CD4-positive, alpha-beta T cell treated with Interleukin-4 for 1 hour (primary cell): Measurements from ENCODE around the gene ACOD1.
"Not testable (repeated sequence)": the region's sequence is repeated elsewhere in the genome, so short reads cannot be mapped to it uniquely, and the experiment has no call there.

Source experiments
- DNase-seq, 2 donors: peaks; one replicate each; pipeline ENCODE4 v3.0.0-alpha.2; 2020 to 2022

Gene ACOD1

DNA sequence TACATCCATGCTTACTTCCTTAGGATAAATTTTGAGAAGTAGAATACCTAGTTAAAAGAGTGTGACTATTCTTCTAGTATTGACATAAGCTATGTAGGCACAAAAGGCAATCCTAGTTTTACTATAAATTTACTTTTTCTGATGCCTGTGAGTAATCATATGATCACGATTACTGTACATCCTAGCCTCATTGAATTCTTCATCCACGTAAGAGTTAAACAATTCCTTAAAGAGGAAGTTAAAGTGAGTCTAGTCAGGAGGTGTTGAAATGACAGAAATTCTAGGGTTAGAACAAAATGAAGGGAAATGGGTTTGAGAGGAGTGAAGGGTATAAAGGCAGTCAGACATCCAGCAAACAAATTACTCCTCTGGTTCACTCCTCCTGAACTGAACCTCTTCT is at the start of gene ACOD1:
Gene ACOD1 (plus strand): TSS at position 363 of the 400 bp plus-strand sequence. CDS start 48 bp downstream, outside the sequence.
- no peak for DNase-seq

DNA sequence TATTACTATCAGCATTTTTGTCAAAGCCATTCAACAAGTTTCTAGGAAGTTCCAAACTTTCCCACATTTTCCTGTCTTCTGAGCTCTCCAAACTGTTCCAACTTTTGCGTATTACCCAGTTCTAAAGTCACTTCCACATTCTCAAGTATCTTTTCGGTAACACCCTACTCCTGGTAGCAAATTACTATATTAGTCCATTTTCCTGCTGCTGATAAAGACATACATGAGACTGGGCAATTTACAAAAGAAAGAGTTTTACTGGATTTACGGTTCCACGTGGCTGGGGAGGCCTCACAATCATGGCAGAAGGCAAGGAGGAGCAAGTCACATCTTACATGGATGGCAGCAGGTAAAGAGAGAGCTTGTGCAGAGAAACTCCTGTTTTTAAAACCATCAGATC is 49.2 kb upstream of the ACOD1 start:
- not testable (repeated sequence) for DNase-seq

DNA sequence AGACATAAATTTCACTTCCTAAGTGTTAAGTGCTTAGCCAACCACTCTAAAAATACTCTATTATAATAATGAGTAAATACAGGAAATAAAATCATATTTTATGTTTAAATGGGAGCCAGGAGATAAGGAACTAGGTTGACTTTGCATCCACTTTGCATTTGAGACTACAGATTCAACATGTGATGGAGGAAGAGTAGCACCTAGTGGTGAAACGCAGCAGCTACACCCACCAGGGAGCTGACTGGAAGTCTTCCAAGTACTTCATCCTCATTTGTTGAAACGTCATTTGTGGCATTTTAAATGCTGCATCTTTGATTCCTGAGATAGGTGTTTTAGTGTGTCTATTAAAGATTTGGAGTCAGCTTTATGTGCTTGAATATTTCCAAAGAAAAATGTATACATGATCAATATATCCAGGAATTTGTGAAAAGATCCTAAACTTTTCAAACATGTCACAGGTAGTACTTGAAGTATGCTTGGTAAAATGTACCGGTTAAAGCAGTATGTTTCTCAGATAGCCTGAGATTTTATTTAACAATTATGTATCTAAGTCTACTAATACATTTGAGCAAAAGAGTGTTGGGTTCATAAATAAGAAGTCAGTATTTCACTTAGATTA is 44.7 kb upstream of the ACOD1 start:
- peak; percentile 76 to 79 for DNase-seq

DNA sequence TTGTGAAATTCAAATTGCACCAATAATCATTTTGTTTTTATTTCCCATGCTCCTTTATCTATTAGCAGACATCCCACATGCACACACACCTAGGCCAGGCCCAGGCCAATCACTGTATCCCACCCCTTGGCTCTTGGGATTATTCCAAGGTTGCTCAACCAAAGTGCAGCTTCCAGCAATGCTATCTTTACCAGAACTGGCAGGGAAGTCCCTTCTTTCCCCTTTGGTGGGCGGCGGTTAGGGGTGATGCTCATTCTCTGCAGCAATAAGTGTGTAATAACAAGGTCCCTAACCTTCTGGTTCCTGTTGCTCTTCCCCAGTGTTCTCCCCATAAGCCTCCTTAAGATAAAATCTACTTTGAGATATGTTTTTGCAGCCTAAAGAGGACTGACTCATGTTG is 43.8 kb upstream of the ACOD1 start:
- no peak for DNase-seq

DNA sequence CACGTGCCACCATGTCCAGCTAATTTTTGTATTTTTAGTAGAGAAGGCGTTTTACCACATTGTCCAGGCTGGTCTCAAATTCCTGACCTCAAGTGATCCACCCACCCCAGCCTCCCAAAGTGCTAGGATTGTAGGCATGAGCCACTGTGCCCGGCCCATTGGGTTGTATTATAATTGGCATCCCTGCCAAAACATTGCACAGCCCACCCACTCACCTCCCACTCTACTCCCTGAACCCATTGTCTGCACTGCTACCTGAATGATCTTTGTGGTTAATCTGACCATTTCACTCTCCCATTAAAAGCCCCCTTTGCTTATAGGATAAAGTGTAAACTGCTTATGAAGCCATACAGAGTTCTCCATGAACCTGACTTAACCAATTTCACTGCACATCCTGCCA is 35.8 kb upstream of the ACOD1 start:
- DNase-seq: no peak

DNA sequence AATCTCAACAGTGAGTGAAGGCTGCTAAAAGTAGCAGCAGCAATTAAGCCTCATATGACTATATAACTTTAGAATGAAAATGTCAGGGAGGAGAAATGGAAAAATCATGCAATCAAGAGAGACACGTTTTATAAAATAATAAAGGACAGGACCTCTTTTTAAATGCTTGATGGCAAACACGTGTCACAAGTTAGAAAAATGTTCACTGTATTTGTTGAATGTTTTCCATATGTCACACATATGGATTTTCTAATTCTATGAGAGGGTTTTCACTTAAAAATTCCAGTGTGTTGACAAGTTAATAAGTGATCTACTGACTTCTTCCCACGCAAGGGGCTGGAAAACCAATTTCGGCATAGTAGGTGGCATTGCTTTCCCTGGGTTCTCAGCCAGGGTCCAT is 34.4 kb upstream of the ACOD1 start:
- no peak for DNase-seq

DNA sequence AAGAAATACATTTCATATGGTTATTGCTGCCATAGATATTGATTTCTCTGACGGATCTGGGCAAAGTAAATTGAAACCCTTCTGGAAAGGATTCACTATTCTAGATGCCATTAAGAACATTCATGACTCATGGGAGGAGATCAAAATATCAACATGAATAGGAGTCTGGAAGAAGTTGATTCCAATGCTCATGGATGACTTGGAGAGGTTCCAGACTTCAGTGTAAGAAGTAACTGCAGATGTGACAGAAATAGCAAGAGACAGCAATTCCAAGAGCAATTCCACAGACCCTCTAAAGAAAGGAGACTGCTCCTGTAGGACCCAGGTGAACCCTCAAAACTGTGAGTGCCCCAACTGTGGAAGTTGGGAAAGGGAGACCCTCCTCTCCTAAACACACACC is 31.2 kb upstream of the ACOD1 start:
- no peak for DNase-seq

DNA sequence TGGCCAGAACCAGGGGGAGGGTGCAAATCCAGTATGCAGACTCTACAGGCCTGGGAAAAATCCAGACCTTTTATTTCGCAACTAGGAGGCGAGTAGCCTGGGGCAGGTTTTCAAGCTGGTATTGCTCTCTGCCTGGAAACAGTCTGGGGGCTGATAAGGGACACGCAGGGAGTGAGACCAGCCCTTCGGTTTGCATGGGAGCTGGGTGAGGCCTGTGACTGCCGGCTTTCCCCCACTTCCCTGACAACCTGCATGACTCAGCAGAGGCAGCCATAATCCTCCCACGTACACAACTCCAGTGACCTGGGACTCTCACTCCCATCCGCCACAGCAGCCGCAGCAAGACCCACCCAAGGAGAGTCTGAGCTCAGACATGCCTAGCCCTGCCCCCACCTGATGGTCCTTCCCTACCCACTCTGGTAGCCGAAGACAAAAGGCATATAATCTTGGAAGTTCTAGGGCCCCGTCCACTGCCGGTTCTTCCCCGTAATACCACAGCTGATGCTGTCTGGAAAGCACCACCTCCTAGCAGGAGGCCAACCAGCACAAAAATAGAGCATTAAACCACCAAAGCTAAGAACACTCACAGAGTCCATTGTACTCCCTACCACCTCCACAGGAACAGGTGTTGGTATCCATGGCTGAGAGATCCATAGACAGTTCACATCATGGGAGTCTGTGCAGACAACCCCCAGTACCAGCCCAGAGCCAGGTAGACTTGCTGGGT is 30.4 kb upstream of the ACOD1 start:
- not testable (repeated sequence) for DNase-seq

DNA sequence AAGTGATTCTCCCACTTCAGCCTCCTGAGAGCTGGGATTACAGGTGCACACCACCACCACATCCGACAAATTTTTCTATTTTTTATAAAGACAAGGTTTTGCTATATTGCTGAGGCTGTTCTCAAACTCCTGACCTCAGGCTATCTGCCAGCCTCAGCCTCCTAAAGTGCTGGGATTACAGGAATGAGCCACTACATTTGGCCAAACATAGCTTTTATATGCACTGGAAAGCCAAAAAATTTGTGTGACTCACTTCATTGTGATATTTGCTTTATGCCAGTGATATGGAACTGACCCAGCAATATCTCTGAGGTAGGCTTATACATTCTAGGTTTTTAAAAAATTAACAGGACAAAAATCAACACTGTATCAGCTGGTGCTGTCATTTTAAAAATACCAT is 26.8 kb upstream of the ACOD1 start:
- no peak for DNase-seq

DNA sequence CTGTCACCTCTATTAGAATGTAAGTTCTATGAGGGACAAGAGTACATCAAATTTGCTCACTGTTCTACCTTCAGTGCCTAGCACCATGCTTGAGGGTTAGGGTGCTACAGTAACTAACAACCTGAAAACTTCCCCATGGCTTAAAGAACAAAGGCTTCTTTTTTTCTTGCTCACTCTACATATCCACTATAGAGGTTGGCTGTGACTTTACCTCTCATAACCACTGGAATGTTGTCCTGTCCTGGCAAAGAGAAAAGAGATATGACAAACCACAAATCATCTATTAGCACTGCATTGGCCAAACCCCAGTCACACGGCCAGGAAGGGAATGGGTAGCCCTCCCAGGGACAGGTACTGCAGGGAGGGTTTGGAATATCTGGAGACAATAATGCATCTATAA is 23.2 kb upstream of the ACOD1 start:
- no peak for DNase-seq

DNA sequence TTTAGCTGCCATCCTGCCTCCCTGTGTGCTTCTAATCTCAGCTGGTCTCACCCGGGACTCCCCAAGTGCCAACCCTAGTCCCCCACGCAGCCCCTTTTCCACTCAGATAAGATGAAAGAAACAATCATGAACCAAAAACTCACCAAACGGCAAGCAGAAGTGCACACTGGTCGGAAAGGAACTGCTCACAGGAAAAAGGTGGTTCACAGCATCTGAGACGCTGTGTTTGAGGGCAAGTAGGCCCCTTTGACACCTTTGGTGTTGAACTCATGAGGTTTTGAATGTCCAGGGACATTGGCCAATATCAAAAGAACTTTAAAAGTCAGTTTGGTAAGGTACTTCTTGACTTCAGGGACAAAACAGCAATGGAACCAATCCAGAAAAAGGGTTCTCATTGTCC is 20.4 kb upstream of the ACOD1 start:
- DNase-seq: no peak

DNA sequence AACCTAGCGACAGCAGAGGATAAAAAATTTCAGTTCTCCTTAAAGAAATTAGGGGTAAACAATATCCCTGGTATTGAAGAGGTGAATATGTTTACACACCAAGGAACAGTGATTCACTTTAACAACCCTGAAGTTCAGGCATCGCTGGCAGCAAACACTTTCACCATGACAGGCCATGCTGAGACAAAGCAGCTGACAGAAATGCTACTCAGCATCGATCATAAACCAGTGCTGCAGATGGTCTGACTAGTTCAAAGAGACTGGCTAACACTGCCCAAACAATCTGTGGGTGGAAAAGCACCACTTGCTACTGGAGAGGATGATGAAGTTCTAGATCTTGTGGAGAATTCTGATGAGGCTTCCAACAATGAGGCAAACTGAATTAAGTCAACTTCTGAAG is 19.9 kb upstream of the ACOD1 start:
- DNase-seq: no peak

DNA sequence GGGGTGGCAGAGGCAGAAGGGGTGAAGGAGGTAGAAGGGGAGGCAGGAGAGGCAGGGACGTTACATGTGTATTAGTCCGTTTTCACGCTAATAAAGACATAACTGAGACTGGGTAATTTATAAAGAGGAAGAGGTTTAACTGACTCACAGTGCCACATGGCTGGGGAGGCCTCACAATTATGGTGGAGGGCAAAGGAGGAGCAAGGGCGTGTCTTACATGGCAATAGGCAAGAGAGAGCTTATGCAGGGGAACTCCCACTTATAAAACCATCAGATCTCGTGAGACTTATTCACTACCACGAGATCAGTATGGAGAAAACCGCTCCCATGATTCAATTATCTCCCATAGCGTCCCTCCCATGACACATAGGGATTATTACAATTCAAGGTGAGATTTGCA is 19.0 kb upstream of the ACOD1 start:
- no peak for DNase-seq

DNA sequence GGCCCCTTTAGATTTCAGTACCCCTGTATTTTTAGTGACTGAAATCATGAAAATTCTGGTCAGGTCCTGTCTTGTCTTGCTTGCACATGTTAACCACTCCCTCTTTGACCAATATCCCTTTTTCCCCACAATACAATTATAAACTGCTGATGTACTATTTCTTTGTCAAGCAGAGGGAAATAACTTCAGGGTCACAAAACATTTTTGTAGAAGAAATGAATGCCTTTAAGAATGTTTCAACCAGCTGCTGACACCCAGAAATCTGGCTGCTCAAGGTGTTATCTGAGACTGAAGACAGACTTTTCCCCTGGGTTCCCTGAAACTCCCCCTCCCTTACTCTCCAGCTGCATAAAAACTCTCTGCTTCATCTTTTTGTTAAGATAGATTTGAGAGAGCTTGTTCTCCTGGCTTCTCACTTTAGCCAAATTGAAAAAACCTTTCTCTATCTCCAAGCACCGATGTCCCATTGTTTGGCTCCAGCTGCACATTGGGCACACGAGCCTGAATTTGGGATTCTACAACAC is 18.4 kb upstream of the ACOD1 start:
- DNase-seq: no peak

DNA sequence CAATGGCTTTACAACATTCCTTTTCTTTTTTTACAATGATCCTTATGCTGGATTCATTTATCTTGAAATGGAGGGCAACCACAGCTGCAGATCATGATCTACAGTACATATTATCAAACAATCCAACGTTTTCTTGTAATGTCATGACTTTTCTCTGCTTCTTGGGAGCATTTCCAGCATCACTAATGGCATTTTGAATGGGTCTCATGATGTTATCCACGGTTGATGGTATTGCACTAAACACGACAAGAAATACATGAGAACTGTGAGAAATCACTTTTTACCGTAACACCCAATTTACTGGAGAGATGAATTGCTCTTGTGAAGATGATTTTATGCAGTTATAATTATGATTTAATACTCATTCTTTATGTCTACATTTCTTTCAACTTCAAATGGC is 16.2 kb upstream of the ACOD1 start:
- no peak for DNase-seq

DNA sequence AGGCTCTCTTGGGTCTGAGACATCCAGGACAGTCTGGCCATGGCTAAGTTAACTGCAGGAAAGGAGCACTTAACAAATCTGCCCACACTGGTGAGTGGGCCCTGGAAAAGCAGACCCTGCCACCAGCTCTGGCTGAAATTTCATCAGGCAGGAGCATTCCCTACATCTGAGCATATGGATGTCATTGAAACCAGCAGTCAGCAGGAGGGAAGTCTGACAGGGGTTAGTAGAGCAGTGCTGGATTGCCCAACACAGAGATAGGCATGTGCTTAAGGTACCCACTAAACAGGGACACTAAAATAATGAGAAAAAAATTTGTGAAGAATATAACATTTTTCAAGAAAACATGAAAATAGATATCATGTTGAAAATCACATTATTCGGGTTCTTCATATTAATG is 13.6 kb upstream of the ACOD1 start:
- no peak for DNase-seq

DNA sequence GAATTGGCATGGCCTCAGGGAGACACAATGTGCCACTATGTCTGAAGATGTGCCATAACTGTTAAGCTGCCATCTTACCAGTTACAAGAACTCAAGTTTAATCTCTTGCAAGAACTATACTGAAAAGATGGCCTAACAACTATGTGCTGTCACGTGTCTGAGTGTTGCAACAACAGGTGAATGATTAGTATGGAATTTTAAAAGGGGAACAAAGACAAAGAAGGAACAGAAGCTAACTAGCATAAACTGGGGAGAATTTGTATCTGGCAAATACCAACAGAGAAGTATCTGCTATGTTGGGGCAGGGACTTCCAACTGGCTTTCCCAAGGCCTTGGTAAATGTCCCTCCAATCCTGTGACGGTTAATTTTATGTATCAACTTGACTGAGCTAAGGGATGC is 11.5 kb upstream of the ACOD1 start:
- no peak for DNase-seq

DNA sequence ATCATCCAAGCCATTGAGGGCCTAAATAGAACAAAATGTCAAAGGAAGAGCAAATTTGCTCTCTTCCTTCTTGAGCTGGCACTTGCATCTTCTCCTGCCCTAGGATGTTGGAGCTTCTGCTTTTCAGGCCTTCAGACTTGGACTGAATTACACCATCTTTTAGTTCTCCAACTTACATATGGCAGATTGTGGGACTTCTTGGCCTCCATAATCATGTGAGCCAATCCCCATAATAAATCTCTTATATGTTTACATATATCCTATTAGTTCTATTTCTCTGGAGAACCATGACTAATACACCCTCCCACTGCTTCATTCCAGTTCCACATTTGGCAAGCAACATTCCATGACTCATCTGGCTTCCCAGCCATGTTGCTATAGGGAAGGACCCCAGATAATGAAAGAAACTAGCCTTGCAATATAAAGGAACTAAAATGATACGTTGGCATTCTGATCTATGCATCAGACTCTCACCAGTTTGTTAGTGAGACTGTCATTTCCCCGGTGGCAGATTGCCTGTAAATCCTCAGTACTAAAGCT is 11.0 kb upstream of the ACOD1 start:
- DNase-seq: peak in 1 of 2 donors; percentile 50

DNA sequence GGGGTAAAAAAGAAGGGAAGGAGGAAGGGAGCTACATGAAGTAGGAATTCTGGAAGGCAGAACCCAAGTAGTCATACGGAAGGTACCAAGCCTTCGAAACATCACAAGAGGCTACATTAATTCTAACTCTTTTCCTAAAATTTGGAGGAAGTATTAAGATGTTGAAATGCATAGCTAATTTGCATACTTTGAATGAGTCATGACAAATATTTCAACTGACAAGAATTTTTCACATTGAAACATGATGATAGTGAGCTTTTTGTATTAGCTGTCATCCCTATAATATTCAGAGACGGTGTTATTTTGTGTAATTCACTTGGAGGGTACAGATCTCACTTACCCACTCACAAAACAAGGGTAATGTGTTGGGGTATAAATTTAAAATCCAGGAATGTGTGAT is 9.1 kb upstream of the ACOD1 start:
- no peak for DNase-seq

DNA sequence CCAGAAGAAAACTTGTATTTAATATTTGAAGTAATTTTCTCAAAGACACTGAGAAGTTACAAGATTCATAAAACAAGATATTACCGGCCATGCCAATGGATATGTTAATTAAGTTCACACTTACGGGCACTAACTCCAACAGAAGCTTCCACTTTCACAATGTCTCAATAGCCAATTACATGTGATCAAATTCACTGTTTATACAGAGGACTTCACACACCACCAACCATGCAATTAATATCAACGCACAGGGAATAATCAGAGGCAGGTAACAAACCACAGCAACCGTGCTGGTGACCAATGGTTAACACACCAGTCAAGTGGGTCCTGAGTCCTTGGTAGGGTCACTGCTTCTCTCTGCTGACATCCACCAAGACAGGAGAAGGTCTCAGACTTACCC is 5.9 kb upstream of the ACOD1 start:
- no peak for DNase-seq

DNA sequence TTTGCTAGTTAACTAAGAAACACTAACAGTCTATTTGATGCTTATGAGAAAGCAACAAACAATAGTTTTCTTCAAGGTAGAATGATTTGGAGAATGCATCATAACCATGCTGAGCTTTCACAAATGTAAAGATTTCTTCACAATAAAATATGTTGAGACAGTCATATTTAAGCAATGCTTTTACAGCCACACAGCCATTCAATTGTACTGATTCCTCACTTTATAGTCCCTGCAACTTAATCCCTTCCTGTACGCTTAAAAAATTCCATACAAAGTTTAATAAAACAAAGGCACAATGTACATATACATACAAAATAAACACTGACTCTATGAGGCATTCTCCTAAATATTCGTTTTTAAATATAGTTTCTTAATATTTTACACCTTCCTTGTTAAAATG is 4.7 kb upstream of the ACOD1 start:
- no peak for DNase-seq

DNA sequence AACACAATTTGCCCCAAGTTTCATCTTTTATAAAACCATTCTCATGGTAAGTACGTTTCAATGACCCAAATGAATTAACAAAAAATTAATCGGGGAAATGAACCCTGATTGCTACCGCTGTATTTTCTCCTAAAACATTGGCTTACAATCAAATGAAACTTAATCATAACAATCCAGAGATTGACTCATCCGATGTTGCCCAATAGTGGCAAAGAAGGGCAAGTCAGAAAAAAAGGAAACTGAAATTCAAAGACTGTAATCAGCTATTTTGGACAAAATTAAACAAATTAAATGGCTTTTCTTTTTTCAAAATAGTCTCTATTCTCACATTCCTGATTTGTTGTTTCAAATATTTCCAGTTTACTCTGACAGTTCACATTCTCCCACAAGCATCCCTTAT is 3.9 kb upstream of the ACOD1 start:
- DNase-seq: no peak

DNA sequence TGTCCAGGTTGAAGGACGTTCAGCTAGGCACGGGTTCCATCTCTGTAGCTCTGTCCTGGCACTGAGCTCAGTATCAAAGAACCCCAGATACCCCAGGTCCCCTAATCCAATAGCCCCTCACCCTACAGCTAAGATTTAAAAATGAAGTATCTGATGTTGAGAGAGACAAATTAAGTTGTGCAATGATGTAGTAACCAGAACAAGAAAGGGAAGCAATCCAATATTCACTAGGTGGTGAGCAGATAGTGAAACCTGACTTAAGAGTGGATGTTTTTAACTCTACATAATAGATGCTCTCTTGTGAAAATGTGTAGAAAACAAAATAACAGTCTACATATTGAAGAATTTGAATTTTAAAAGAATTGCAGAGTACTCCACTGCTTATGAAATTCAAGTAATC is 1.8 kb downstream of the ACOD1 start:
- DNase-seq: no peak

DNA sequence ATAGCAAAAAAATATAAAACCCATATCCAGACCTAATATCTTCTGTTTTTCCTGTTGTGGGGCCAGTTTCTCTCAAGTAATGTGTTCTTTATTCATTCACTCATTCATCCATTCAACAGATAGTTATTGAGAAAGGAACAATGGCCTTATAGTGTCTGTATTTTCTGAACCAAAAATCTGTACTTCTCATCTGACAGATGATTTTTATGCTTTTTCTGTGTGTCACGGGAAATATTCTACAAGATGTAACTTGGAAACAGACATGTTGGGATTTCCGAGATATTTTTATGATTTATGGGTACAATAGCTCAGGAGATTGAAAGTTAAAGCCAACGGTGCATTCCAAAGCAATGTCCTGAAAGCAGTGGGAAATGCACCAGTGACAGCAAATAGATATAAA is 5.7 kb downstream of the ACOD1 start:
- no peak for DNase-seq

DNA sequence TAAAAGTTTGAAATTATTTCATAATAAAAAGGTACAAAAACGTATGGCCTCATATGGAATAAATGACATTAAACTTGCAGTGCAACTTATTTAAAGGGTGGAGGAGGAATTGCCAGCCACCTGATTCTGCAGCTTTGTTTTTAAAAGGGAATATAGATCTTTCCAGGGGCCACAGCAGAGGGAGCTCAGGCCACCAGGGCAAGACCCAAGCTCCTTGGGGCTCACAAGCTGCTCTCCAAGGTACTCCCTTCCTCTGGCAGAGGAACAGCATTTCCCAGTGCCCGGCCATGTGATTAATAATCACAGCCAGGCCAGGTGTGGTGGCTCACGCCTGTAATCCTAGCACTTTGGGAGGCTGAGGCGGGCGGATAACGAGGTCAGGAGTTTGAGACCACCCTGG is 6.2 kb downstream of the ACOD1 start:
- DNase-seq: no peak
